DND-41 (cell line): Measurements from ENCODE around the gene ZBTB3.

Source experiments
- ATAC-seq: fragments of 200-7000 bp; cut with Tn5 transposase; 3 replicates; pipeline ENCODE4 v1.9.1; 2021; ENCODE audit warnings: low read depth; ENCODE audit not compliant: insufficient read depth
- DNase-seq: peaks from one replicate; pipeline ENCODE4 v3.0.0-alpha.2; 2020
- H2AFZ ChIP-seq: 2 replicates; pipeline ENCODE4 v1.6.0; 2012; ENCODE audit warnings: low read depth, low read length
- H3K27ac ChIP-seq: 2 replicates; pipeline ENCODE4 v1.5.1; 2012; ENCODE audit warnings: low read length, inconsistent platforms
- H3K27me3 ChIP-seq: fragments of 200-600 bp; sonication (generic); 2 replicates; pipeline ENCODE4 v1.6.0; 2012; ENCODE audit warnings: low read length, mild to moderate bottlenecking, inconsistent platforms; ENCODE audit not compliant: insufficient read depth, poor library complexity
- H3K36me3 ChIP-seq: 2 replicates; pipeline ENCODE4 v1.5.1; 2012; ENCODE audit warnings: low read length, inconsistent platforms; ENCODE audit not compliant: insufficient read depth
- H3K4me1 ChIP-seq: 2 replicates; pipeline ENCODE4 v1.5.1; 2012; ENCODE audit warnings: mild to moderate bottlenecking, low read length; ENCODE audit not compliant: insufficient read depth
- H3K4me2 ChIP-seq: 2 replicates; pipeline ENCODE4 v1.6.0; 2012; ENCODE audit warnings: mild to moderate bottlenecking, moderate library complexity, low read length, inconsistent platforms; ENCODE audit not compliant: insufficient read depth
- H3K4me3 ChIP-seq, 2 experiments: fragments of 200-600 bp in 1 of 2; shearing (Covaris generic) in 1 of 2; 2 replicates each; pipeline ENCODE4 v1.5.1; 2012 to 2016; ENCODE audit warnings: inconsistent platforms in 2 of 2, low read length in 2 of 2, mild to moderate bottlenecking in 2 of 2, low read depth in 1 of 2, moderate library complexity in 1 of 2
- H3K79me2 ChIP-seq: 2 replicates; pipeline ENCODE4 v1.6.0; 2012; ENCODE audit warnings: low read length, inconsistent platforms; ENCODE audit not compliant: insufficient read depth
- H3K9ac ChIP-seq: 2 replicates; pipeline ENCODE4 v1.6.0; 2012; ENCODE audit warnings: low read depth, mild to moderate bottlenecking, inconsistent platforms, low read length, moderate library complexity
- H3K9me3 ChIP-seq: 2 replicates; pipeline ENCODE4 v1.5.1; 2012; ENCODE audit warnings: low read length, moderate library complexity, mild to moderate bottlenecking, inconsistent platforms; ENCODE audit not compliant: insufficient read depth, severe bottlenecking
- H4K20me1 ChIP-seq: 2 replicates; pipeline ENCODE4 v1.6.0; 2012; ENCODE audit warnings: low read length; ENCODE audit not compliant: insufficient read depth
- CTCF ChIP-seq: IDR thresholded peaks from 2 replicates; pipeline ENCODE4 v1.5.1; 2012; ENCODE audit warnings: borderline replicate concordance, low read length, moderate library complexity, mild to moderate bottlenecking; ENCODE audit not compliant: poor library complexity, severe bottlenecking; ENCODE audit errors: extremely low read depth
- EZH2 ChIP-seq: IDR thresholded peaks from 3 replicates; pipeline ENCODE4 v1.6.1; 2012; ENCODE audit warnings: borderline replicate concordance, low read depth, mild to moderate bottlenecking, moderate library complexity, low read length, inconsistent platforms; ENCODE audit not compliant: severe bottlenecking

ZBTB3 gene

GRCh38 chr11:62712861-62713260 lies 41.1 kb downstream of the ZBTB3 start:
- H3K4me1 ChIP-seq: peaks cover 32% of the 10 kb centered on the region
- ATAC-seq (no peak), DNase-seq (no peak)
- no peak overlapping the region for H3K9ac ChIP-seq
- no peak overlapping the region for H3K4me2 ChIP-seq
- H3K9me3 ChIP-seq: no peaks in the 10 kb centered on the region
- H2AFZ ChIP-seq: no peak overlapping the region
- no peak overlapping the region for H3K4me3 ChIP-seq
- H3K36me3 ChIP-seq: peaks cover 75% of the 10 kb centered on the region
- H4K20me1 ChIP-seq: no peaks in the 10 kb centered on the region
- no peaks in the 10 kb centered on the region for H3K27me3 ChIP-seq
- no peak overlapping the region for H3K27ac ChIP-seq
- H3K79me2 ChIP-seq: peaks cover 49% of the 10 kb centered on the region
- TF ChIP-seq EZH2 (no peak), CTCF (no peak)

- H3K36me3 ChIP-seq: peaks cover 70% of the 10 kb centered on the region
These were observed 41.6 kb downstream of the ZBTB3 start for GRCh38 chr11:62712276-62712812.

GRCh38 chr11:62710001-62710345 lies 44.0 kb downstream of the ZBTB3 start:
- DNase-seq (no peak), ATAC-seq (no peak)
- TF ChIP-seq EZH2: no peak
- TF ChIP-seq CTCF: no peak
- Histone ChIP-seq H3K4me3 (peak overlapping the region in 1 of 2 experiments; percentile 72; a peak in 2 of 4 replicates), H3K79me2 (peaks cover 31% of the 10 kb centered on the region), H3K27ac (peak overlapping the region; percentile 86), H3K27me3 (no peaks in the 10 kb centered on the region), H3K4me1 (peaks cover 51% of the 10 kb centered on the region), H4K20me1 (no peaks in the 10 kb centered on the region), H3K9ac (peak overlapping the region; percentile 74), H3K4me2 (peak overlapping the region; percentile 86), H3K9me3 (no peaks in the 10 kb centered on the region), H3K36me3 (peaks cover 47% of the 10 kb centered on the region), H2AFZ (peak overlapping the region; percentile 76)

More at GRCh38 chr11:62712276-62712812, 41.6 kb downstream of the ZBTB3 start:
- Histone ChIP-seq H3K27me3 (no peaks in the 10 kb centered on the region), H4K20me1 (no peaks in the 10 kb centered on the region), H3K4me1 (peaks cover 36% of the 10 kb centered on the region), H3K27ac (no peak overlapping the region), H3K9ac (no peak overlapping the region), H3K4me3 (no peak overlapping the region), H3K4me2 (no peak overlapping the region), H3K79me2 (peaks cover 46% of the 10 kb centered on the region), H3K9me3 (no peaks in the 10 kb centered on the region), H2AFZ (no peak overlapping the region)
- ATAC-seq (no peak), DNase-seq (no peak)
- TF ChIP-seq CTCF (no peak), EZH2 (no peak)
